Mesenchymal stem cell (in vitro differentiated cells and primary cell): ENCODE results near the gene KANK2.
A peak's percentile ranks its signal among the peaks of the same experiment; 100 is the strongest.

ENCODE experiments used
- DNase-seq: peaks from one replicate; pipeline ENCODE4 v3.0.0-alpha.2; 2013
- H2AFZ ChIP-seq: one replicate; pipeline ENCODE4 v1.6.1; 2013; ENCODE audit warnings: low read depth, mild to moderate bottlenecking, control low read depth, inconsistent platforms, low read length, moderate library complexity
- H2AK5ac ChIP-seq: 2 replicates; pipeline ENCODE4 v1.6.1; 2013; ENCODE audit warnings: low read length, moderate library complexity, mild to moderate bottlenecking, inconsistent platforms; ENCODE audit not compliant: severe bottlenecking
- H2BK120ac ChIP-seq: one replicate; pipeline ENCODE4 v1.6.1; 2013; ENCODE audit warnings: low read depth, mild to moderate bottlenecking, inconsistent platforms, low read length, moderate library complexity
- H2BK12ac ChIP-seq, 2 experiments: one replicate each; pipeline ENCODE4 v1.6.1; 2013; ENCODE audit warnings: inconsistent platforms in 2 of 2, low read length in 2 of 2, mild to moderate bottlenecking in 2 of 2, moderate library complexity in 2 of 2, control low read depth in 1 of 2
- H2BK15ac ChIP-seq: one replicate; pipeline ENCODE4 v1.6.1; 2013; ENCODE audit warnings: mild to moderate bottlenecking, low read depth, inconsistent platforms; ENCODE audit not compliant: poor library complexity, severe bottlenecking
- H2BK5ac ChIP-seq: 2 replicates; pipeline ENCODE4 v1.6.1; 2013; ENCODE audit warnings: low read depth, mild to moderate bottlenecking, low read length, control low read depth, inconsistent platforms; ENCODE audit not compliant: poor library complexity, severe bottlenecking
- H3K14ac ChIP-seq, 2 experiments: one replicate each; pipeline ENCODE4 v1.6.1; 2013; ENCODE audit warnings: inconsistent platforms in 2 of 2, low read length in 2 of 2, control low read depth in 1 of 2, mild to moderate bottlenecking in 1 of 2, moderate library complexity in 1 of 2
- H3K18ac ChIP-seq, 2 experiments: one replicate each; pipeline ENCODE4 v1.6.1; 2013; ENCODE audit warnings: inconsistent platforms in 2 of 2, low read length in 2 of 2, control low read depth in 1 of 2, low read depth in 1 of 2, mild to moderate bottlenecking in 1 of 2
- H3K23ac ChIP-seq, 2 experiments: one replicate each; pipeline ENCODE4 v1.6.1; 2013; ENCODE audit warnings: inconsistent platforms in 2 of 2, low read length in 2 of 2, mild to moderate bottlenecking in 2 of 2, moderate library complexity in 2 of 2, control low read depth in 1 of 2
- H3K27ac ChIP-seq: 2 replicates; pipeline ENCODE4 v1.5.1; 2013; ENCODE audit warnings: mild to moderate bottlenecking, moderate library complexity, low read length, control low read depth, inconsistent platforms; ENCODE audit not compliant: poor library complexity, severe bottlenecking
- H3K27me3 ChIP-seq, 2 experiments: 2 replicates each; pipeline versions ENCODE4 v1.6.1 to v1.7.0; 2013; ENCODE audit warnings: low read length in 2 of 2, mild to moderate bottlenecking in 2 of 2, moderate library complexity in 2 of 2, control low read depth in 1 of 2, inconsistent platforms in 1 of 2; ENCODE audit not compliant: control insufficient read depth in 1 of 2, insufficient read depth in 1 of 2
- H3K36me3 ChIP-seq, 2 experiments: 2 replicates each; pipeline versions ENCODE4 v1.6.1 to v1.7.0; 2013; ENCODE audit warnings: low read length in 2 of 2, control low read depth in 1 of 2, inconsistent platforms in 1 of 2, low read depth in 1 of 2, mild to moderate bottlenecking in 1 of 2; ENCODE audit not compliant: insufficient read depth in 2 of 2, control insufficient read depth in 1 of 2
- H3K4ac ChIP-seq, 2 experiments: one replicate each; pipeline ENCODE4 v1.6.1; 2013; ENCODE audit warnings: inconsistent platforms in 2 of 2, low read length in 2 of 2, mild to moderate bottlenecking in 2 of 2, moderate library complexity in 2 of 2, control low read depth in 1 of 2, low read depth in 1 of 2
- H3K4me1 ChIP-seq: 2 replicates; pipeline ENCODE4 v1.6.1; 2013; ENCODE audit warnings: low read depth, low read length, control low read depth; ENCODE audit not compliant: control insufficient read depth, insufficient read depth
- H3K4me2 ChIP-seq: 2 replicates; pipeline ENCODE4 v1.6.1; 2013; ENCODE audit warnings: low read length, mild to moderate bottlenecking, inconsistent platforms; ENCODE audit not compliant: poor library complexity, severe bottlenecking
- H3K4me3 ChIP-seq, 2 experiments: 2 replicates each; pipeline versions ENCODE4 v1.5.1 to v1.7.0; 2013; ENCODE audit warnings: low read length in 2 of 2, mild to moderate bottlenecking in 2 of 2, control low read depth in 1 of 2, low read depth in 1 of 2; ENCODE audit not compliant: insufficient read depth in 1 of 2
- H3K79me1 ChIP-seq: replicated peaks from 2 replicates; pipeline ENCODE4 v1.6.1; 2013; ENCODE audit warnings: mild to moderate bottlenecking, control low read depth, low read length, inconsistent platforms; ENCODE audit not compliant: poor library complexity, severe bottlenecking
- H3K9ac ChIP-seq: 2 replicates; pipeline ENCODE4 v1.7.0; 2013; ENCODE audit warnings: mild to moderate bottlenecking, low read length, moderate library complexity
- H3K9me3 ChIP-seq: 2 replicates; pipeline ENCODE4 v1.7.0; 2013; ENCODE audit warnings: mild to moderate bottlenecking, low read length; ENCODE audit not compliant: control insufficient read depth
- H4K8ac ChIP-seq: one replicate; pipeline ENCODE4 v1.6.1; 2013; ENCODE audit warnings: inconsistent platforms, mild to moderate bottlenecking, low read length, moderate library complexity
- H4K91ac ChIP-seq: one replicate; pipeline ENCODE4 v1.6.1; 2013; ENCODE audit warnings: mild to moderate bottlenecking, low read length, inconsistent platforms
- WGBS: methylation state at CpG from one replicate; pipeline ENCODE4 v1.1.7; 2013; ENCODE audit warnings: mixed read lengths; 5-methylcytosine and 5-hydroxymethylcytosine counted together

The KANK2 gene

GRCh38 chr19:11204943-11205349, 7.6 kb upstream of the KANK2 start:
- Histone ChIP-seq H2BK15ac (peak overlapping the region; percentile 8), H3K18ac (no peak overlapping the region), H3K9me3 (no peaks in the 10 kb centered on the region), H3K4me1 (peaks cover 27% of the 10 kb centered on the region), H4K91ac (no peak overlapping the region), H2AFZ (no peak overlapping the region), H3K27me3 (no peaks in the 10 kb centered on the region), H3K4me2 (no peak overlapping the region), H2BK12ac (no peak overlapping the region), H3K4me3 (no peak overlapping the region), H3K4ac (no peak overlapping the region), H2BK120ac (no peak overlapping the region), H4K8ac (no peak overlapping the region), H3K14ac (no peak overlapping the region), H3K27ac (no peak overlapping the region), H2AK5ac (no peak overlapping the region), H3K23ac (no peak overlapping the region), H2BK5ac (no peak overlapping the region), H3K36me3 (peaks cover 9 to 40% of the 10 kb centered on the region in 2 experiments), H3K9ac (no peak overlapping the region), H3K79me1 (peaks cover 6% of the 10 kb centered on the region)
- DNase-seq = no peak
- 90% methylated on average over 5 of the region's 5 CpGs for WGBS

- H2BK120ac ChIP-seq = peak overlapping the region; percentile 69
- no peak overlapping the region for H3K4me2 ChIP-seq
- H3K4me1 ChIP-seq = peaks cover 27% of the 10 kb centered on the region
- peak overlapping the region in 1 of 2 experiments; percentile 18 for H3K18ac ChIP-seq
- no peak overlapping the region for H3K4me3 ChIP-seq
- H3K36me3 ChIP-seq = peaks cover 9 to 34% of the 10 kb centered on the region in 2 experiments
- no peak for DNase-seq
- H3K14ac ChIP-seq = no peak overlapping the region
- H3K9ac ChIP-seq = no peak overlapping the region
- peak overlapping the region in 1 of 2 experiments; percentile 74 for H2BK12ac ChIP-seq
- peak overlapping the region; percentile 58 for H2AK5ac ChIP-seq
- no peak overlapping the region for H2BK5ac ChIP-seq
- H3K27ac ChIP-seq = peak overlapping the region; percentile 27
- H3K9me3 ChIP-seq = no peaks in the 10 kb centered on the region
- H2AFZ ChIP-seq = no peak overlapping the region
- peak overlapping the region; percentile 46 for H4K91ac ChIP-seq
- H2BK15ac ChIP-seq = no peak overlapping the region
- H4K8ac ChIP-seq = peak overlapping the region; percentile 68
- no peaks in the 10 kb centered on the region for H3K27me3 ChIP-seq
- H3K79me1 ChIP-seq = peaks cover 6% of the 10 kb centered on the region
- 72% methylated on average over 5 of the region's 9 CpGs for WGBS
- H3K4ac ChIP-seq = no peak overlapping the region
- H3K23ac ChIP-seq = no peak overlapping the region
These were observed 6.8 kb upstream of the KANK2 start for GRCh38 chr19:11204076-11204602.

GRCh38 chr19:11203194-11204075, 6.1 kb upstream of the KANK2 start:
- H3K4me2 ChIP-seq = no peak overlapping the region
- H3K23ac ChIP-seq = no peak overlapping the region
- H3K4ac ChIP-seq = peak overlapping the region; percentile 52 to 71
- peak overlapping the region in 1 of 2 experiments; percentile 63 for H3K14ac ChIP-seq
- H2BK5ac ChIP-seq = no peak overlapping the region
- peak overlapping the region; percentile 85 for H3K9ac ChIP-seq
- H2BK12ac ChIP-seq = peak overlapping the region; percentile 78 to 88
- H3K36me3 ChIP-seq = peaks cover 10 to 27% of the 10 kb centered on the region in 2 experiments
- peaks cover 6% of the 10 kb centered on the region for H3K79me1 ChIP-seq
- H2AFZ ChIP-seq = no peak overlapping the region
- peak overlapping the region; percentile 31 for H2BK15ac ChIP-seq
- H3K4me3 ChIP-seq = peak overlapping the region in 1 of 2 experiments; percentile 23
- H4K91ac ChIP-seq = peak overlapping the region; percentile 28
- DNase-seq = peak; percentile 93
- WGBS = 35% methylated on average over 12 of the region's 17 CpGs
- H4K8ac ChIP-seq = peak overlapping the region; percentile 91
- H2AK5ac ChIP-seq = peak overlapping the region; percentile 26
- H3K9me3 ChIP-seq = no peaks in the 10 kb centered on the region
- peak overlapping the region; percentile 69 for H2BK120ac ChIP-seq
- no peaks in the 10 kb centered on the region for H3K27me3 ChIP-seq
- peak overlapping the region; percentile 38 for H3K27ac ChIP-seq
- H3K18ac ChIP-seq = peak overlapping the region; percentile 12 to 89
- peaks cover 28% of the 10 kb centered on the region for H3K4me1 ChIP-seq
